Measurements from ENCODE around the gene PCK2. TPM values are rescaled to one million over a fixed set of nuclear protein-coding genes. Genes with fewer than 3 reads are reported as not detected.

The PCK2 gene
- total RNA-seq, 2 experiments from 2014 or later: 49.6 to 54.9 TPM

DNA sequence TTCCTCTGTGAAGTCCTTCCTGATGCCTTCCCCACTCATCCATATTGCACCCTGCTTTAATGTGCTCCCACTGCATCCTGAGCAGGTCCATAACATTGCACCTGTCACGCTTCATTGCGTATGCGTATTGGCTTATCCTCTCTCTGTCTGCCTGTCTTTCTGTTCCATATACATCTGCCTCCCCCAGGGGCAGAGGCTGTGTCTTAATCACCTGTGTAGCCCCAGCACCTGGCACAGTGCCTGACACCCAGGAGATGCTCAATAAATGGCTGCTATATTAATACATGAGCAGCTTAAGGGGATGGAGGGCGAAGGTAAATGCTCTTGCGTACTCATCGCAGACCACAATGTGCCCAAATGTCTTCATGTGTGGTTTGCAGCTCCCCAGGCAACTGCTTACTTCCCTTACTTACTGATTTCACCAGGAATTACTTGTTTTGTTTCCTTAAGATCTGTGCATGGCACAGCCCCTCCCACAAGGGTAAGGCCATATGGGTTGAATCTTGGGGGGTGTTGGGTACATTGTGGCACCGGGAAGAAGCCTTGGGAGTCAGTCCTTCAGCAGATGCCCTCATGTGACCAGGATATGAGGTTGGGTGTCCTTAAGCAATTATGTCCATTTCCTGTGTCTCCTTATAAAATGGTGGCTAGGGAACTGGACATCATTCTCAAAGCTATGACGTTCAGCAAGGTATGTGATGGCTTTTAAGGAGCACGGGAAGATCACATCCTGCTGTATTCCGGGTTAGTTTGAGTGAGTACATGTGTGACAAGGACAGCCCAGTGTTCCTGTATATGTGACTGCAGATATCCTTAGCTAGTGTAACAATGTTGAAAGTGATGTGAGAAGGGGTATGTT lies 23.6 kb upstream of the PCK2 start:
- POLR2A ChIA-PET: interaction anchor here (1.1 to 2.6 kb wide), 2 partner anchors 10 to 172 kb away, joined by 3 to 13 read pairs; partner anchors contain the start of gene TINF2
- CTCF ChIA-PET: interaction anchor here (0.9 to 3.4 kb wide), 6 partner anchors 9 to 38 kb away, joined by 3 to 15 read pairs (median 6); partner anchors contain the start of gene CARMIL3
- Mint-ChIP-seq H3K27me3 (ENCODE audit: low read depth) (peaks cover 9% of the 10 kb centered on the region), H3K27ac (no peak overlapping the region), H3K9me3 (ENCODE audit: insufficient read depth) (no peaks in the 10 kb centered on the region), H3K4me1 (ENCODE audit: low read depth) (peaks cover 7% of the 10 kb centered on the region), H3K4me3 (no peak overlapping the region), H3K36me3 (ENCODE audit: low read depth) (no peaks in the 10 kb centered on the region)
- DNase-seq (no peak), ATAC-seq (no peak)

GRCh38 chr14:24071144-24071697 lies 22.9 kb upstream of the PCK2 start, which contains the start of gene CPNE6:
CPNE6 (plus strand) TSS chr14:24071562; CDS start chr14:24072937, 1,375 bp downstream.
- ATAC-seq: no peak
- POLR2A ChIA-PET: interaction anchor here (2.6 kb wide), 1 partner anchor 9 kb away, joined by 13 read pairs; no protein-coding TSS in a partner anchor
- H3K4me3 Mint-ChIP-seq: no peak within 1 kb of the TSS

DNA sequence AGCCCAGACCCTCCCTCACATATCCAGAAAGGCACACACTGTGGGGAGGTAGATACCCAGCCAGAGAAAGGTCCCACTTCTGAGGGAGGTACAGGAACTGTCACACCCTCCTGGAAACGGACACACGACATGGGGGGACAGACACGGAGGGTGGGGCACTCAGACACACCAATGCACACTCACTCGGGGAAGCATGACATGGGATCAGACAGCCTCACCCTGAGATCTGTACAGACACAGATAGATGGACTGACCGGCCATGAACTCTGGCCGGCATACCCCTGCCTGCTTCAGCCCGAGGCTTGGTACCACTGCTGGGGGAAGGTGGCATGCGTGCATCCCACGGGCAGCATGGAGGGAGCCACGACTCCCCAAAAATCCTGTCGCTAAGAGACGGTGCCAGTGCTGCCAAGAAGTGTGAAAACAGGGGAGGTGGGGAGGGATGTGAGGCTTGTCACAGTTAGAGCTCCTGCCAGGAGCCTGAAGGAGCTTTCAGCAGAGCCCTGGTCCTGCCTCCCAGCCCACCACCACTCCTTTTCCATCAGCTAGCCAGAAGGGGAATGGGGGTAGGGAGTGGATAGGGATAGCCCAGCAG lies 22.2 kb upstream of the PCK2 start:
- CTCF ChIA-PET: interaction anchor here (0.8 to 0.9 kb wide), 2 partner anchors 9 to 19 kb away, joined by 3 read pairs; no protein-coding TSS in a partner anchor
- Mint-ChIP-seq H3K27ac (no peak overlapping the region), H3K27me3 (ENCODE audit: low read depth) (peaks cover 9% of the 10 kb centered on the region), H3K4me3 (no peak overlapping the region), H3K9me3 (ENCODE audit: insufficient read depth) (no peaks in the 10 kb centered on the region), H3K36me3 (ENCODE audit: low read depth) (no peaks in the 10 kb centered on the region), H3K4me1 (ENCODE audit: low read depth) (peaks cover 20% of the 10 kb centered on the region)
- DNase-seq: no peak
- no peak for ATAC-seq
- POLR2A ChIA-PET: interaction anchor here (0.8 kb wide), 1 partner anchor 9 kb away, joined by 3 read pairs; no protein-coding TSS in a partner anchor

More at GRCh38 chr14:24071144-24071697, 22.9 kb upstream of the PCK2 start, which contains the start of gene CPNE6:
- H3K4me1 Mint-ChIP-seq (ENCODE audit: low read depth): peaks cover 14% of the 10 kb centered on the region
- H3K36me3 Mint-ChIP-seq (ENCODE audit: low read depth): no peaks in the 10 kb centered on the region
- CTCF ChIA-PET: interaction anchor here (0.9 to 3.4 kb wide), 4 partner anchors 10 to 37 kb away, joined by 3 to 15 read pairs (median 9); no protein-coding TSS in a partner anchor
- H3K27me3 Mint-ChIP-seq (ENCODE audit: low read depth): peaks cover 9% of the 10 kb centered on the region
- DNase-seq: no peak
- no peak within 1 kb of the TSS for H3K27ac Mint-ChIP-seq
- no peaks in the 10 kb centered on the region for H3K9me3 Mint-ChIP-seq (ENCODE audit: insufficient read depth)

DNA sequence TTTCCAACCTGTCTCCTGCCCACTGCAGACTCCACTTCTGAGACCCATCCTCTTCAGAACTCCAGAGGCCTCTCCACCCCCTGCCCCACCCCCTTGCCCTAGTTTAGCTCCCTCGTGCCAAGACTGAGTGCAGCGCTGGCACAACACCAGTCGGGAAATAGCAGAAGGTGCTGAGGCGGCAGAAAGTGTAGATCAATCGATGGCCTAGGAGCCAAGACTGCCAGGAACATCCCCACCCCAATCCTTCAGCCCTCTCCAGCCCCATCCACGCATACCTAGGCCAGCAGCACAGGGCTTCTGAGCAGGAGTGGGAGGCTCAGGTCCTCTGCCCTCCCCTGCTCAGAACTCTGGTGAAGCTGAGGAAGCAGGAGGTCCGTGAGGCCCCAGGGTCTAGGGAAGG lies 21.7 kb upstream of the PCK2 start:
- DNase-seq (no peak), ATAC-seq (no peak)
- peaks cover 9% of the 10 kb centered on the region for H3K27me3 Mint-ChIP-seq (ENCODE audit: low read depth)
- ChIA-PET CTCF (interaction anchor here (0.8 kb wide), 1 partner anchor 8 kb away, joined by 3 read pairs; no protein-coding TSS in a partner anchor), POLR2A (interaction anchor here (0.8 kb wide), 1 partner anchor 8 kb away, joined by 3 read pairs; no protein-coding TSS in a partner anchor)
- no peaks in the 10 kb centered on the region for H3K36me3 Mint-ChIP-seq (ENCODE audit: low read depth)
- no peak overlapping the region for H3K4me3 Mint-ChIP-seq
- H3K9me3 Mint-ChIP-seq (ENCODE audit: insufficient read depth): no peaks in the 10 kb centered on the region
- H3K27ac Mint-ChIP-seq: no peak overlapping the region
- H3K4me1 Mint-ChIP-seq (ENCODE audit: low read depth): peaks cover 22% of the 10 kb centered on the region

DNA sequence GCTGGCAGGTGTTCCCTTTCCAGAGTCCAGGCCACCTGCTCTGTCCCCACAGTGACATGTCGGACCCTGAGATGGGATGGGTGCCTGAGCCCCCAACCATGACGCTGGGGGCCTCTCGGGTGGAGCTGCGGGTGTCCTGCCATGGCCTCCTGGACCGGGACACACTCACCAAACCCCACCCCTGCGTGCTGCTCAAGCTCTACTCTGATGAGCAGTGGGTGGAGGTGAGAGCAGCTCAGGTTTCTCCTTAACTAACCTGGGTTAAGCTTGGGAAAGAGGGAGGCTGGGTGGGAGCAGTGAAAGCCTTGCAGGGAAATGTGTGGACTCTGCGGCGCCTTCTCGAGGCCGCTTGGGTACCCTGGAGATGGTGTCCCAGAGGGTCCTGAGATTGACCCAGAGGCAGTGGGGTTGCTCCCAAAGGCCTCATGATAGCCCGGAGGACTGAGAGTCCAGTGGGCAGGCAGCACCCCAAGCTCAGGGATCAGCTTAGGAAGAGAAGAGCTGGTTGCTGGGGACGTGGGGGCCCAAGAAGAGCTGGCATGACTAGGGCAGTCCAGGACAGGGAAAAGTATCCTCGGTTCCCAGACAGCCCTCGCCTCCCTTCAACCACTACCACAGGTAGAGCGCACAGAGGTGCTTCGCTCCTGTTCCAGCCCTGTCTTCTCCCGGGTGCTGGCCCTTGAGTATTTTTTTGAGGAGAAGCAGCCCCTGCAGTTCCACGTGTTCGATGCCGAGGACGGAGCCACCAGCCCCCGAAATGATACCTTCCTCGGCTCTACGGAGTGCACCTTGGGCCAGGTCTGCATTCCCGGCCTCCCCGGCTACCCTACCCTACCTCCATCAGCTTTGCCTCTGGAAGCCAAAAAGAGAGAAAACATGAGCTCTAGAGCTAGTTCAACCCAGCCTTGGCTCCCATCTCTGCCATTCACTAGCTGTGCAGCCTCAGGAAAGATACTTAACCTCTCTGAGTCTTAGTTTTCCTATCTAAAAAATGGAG lies 20.9 kb upstream of the PCK2 start:
- no peaks in the 10 kb centered on the region for H3K36me3 Mint-ChIP-seq (ENCODE audit: low read depth)
- peaks cover 23% of the 10 kb centered on the region for H3K4me1 Mint-ChIP-seq (ENCODE audit: low read depth)
- ChIA-PET POLR2A (interaction anchor here (1.5 kb wide), 1 partner anchor 88 kb away, joined by 4 read pairs; the partner anchor contains the start of gene IRF9), CTCF (interaction anchor here (0.8 to 3.0 kb wide), 3 partner anchors 7 to 17 kb away, joined by 3 to 19 read pairs (median 9); no protein-coding TSS in a partner anchor)
- no peak for ATAC-seq
- peaks cover 9% of the 10 kb centered on the region for H3K27me3 Mint-ChIP-seq (ENCODE audit: low read depth)
- no peak overlapping the region for H3K27ac Mint-ChIP-seq
- H3K4me3 Mint-ChIP-seq: no peak overlapping the region
- DNase-seq: no peak
- H3K9me3 Mint-ChIP-seq (ENCODE audit: insufficient read depth): no peaks in the 10 kb centered on the region

DNA sequence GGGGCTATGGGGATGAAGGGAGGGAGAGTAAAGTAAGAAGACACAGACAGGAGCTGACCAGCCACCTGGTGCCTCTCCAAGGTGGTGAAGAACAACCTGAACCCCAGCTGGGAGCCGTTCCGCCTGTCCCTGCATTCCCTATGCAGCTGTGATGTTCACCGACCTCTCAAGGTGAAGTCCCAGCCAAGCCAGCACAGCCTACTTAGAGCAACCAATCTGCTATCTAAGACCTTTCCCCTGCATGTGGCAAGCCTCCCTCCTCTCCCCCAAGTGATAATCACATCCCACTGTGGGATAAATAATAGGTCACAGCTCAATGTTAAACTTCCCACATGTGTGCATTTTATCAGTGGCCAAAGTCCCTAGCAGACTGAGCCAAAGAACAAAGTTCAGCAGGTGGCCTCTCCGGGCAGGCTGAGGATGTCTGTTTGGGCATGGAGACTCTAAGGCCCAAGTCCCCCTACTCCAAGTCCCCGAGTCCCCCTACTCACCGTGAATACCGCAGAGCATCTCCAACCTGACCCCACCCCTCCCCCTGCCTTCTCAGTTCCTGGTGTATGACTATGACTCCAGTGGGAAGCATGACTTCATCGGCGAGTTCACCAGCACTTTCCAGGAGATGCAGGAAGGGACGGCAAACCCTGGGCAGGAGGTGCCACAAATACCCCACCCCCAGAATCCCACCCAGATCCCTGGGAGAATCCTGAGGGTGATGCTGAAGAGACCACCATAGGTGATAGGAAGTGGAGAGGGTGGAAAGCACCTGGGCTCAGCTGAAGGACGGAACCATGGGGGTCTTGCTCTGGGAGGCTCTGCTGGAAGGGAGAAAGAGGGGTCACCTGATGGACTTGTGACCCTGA lies 19.3 kb upstream of the PCK2 start:
- Mint-ChIP-seq H3K27ac (peak overlapping the region; percentile 82), H3K4me3 (peak overlapping the region; percentile 41), H3K27me3 (ENCODE audit: low read depth) (peaks cover 5% of the 10 kb centered on the region), H3K36me3 (ENCODE audit: low read depth) (no peaks in the 10 kb centered on the region), H3K9me3 (ENCODE audit: insufficient read depth) (no peaks in the 10 kb centered on the region), H3K4me1 (ENCODE audit: low read depth) (peaks cover 25% of the 10 kb centered on the region)
- no peak for ATAC-seq
- ChIA-PET POLR2A (interaction anchor here (1.0 to 1.8 kb wide), 6 partner anchors 10 to 86 kb away, joined by 3 to 8 read pairs (median 4); partner anchors contain the start of gene IRF9), CTCF (interaction anchor here (1.3 to 3.0 kb wide), 5 partner anchors 16 to 34 kb away, joined by 3 to 19 read pairs (median 9); no protein-coding TSS in a partner anchor)
- no peak for DNase-seq

DNA sequence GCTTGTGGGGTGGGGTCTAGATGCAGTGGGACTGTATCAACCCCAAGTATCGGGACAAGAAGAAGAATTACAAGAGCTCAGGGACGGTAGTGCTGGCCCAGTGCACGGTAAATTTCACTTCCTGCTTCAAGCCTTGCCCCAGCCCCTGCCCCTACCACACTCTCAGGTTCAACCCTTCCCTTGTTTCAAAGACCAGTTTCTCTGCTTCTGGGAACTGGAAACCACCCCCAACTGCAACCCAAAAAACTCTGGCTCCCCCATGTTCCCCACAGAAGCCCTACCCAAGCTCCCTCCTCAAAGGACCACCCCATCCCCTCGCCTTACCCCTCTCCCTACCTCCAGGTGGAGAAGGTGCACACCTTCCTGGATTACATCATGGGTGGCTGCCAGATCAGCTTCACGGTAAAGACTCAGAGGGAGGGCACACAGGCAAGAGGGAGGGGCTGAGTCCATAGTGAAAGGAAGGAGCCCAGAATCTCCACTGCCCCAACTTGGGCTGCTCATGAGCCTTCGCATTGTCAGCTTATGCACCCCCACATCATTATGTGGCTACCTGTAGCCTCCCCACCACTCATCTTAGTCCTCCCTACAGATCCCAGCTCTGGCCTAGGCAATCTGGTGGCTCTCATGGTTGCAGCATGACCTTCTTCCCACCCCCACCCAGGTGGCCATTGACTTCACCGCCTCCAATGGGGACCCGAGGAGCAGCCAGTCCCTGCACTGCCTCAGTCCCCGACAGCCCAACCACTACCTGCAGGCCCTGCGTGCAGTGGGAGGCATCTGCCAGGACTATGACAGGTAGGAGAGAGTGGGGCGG lies 18.4 kb upstream of the PCK2 start:
- H3K27me3 Mint-ChIP-seq (ENCODE audit: low read depth): peaks cover 2% of the 10 kb centered on the region
- H3K27ac Mint-ChIP-seq: peak overlapping the region; percentile 82
- peak; percentile 51 for ATAC-seq
- H3K4me1 Mint-ChIP-seq (ENCODE audit: low read depth): peaks cover 33% of the 10 kb centered on the region
- H3K36me3 Mint-ChIP-seq (ENCODE audit: low read depth): no peaks in the 10 kb centered on the region
- ChIA-PET POLR2A (interaction anchor here (1.0 to 1.8 kb wide), 5 partner anchors 10 to 86 kb away, joined by 3 to 8 read pairs (median 4); partner anchors contain the start of gene IRF9), CTCF (interaction anchor here (1.3 to 3.0 kb wide), 4 partner anchors 15 to 34 kb away, joined by 3 to 19 read pairs (median 12); no protein-coding TSS in a partner anchor)
- peak overlapping the region; percentile 41 for H3K4me3 Mint-ChIP-seq
- peak; percentile 44 for DNase-seq
- H3K9me3 Mint-ChIP-seq (ENCODE audit: insufficient read depth): no peaks in the 10 kb centered on the region

GRCh38 chr14:24076302-24076601 lies 17.9 kb upstream of the PCK2 start:
- Mint-ChIP-seq H3K36me3 (ENCODE audit: low read depth) (no peaks in the 10 kb centered on the region), H3K27me3 (ENCODE audit: low read depth) (no peaks in the 10 kb centered on the region), H3K4me1 (ENCODE audit: low read depth) (peaks cover 36% of the 10 kb centered on the region), H3K27ac (no peak overlapping the region), H3K4me3 (no peak overlapping the region), H3K9me3 (ENCODE audit: insufficient read depth) (no peaks in the 10 kb centered on the region)
- ChIA-PET POLR2A (interaction anchor here (1.8 kb wide), 1 partner anchor 19 kb away, joined by 8 read pairs; no protein-coding TSS in a partner anchor), CTCF (interaction anchor here (1.8 kb wide), 1 partner anchor 18 kb away, joined by 15 read pairs; no protein-coding TSS in a partner anchor)
- DNase-seq (no peak), ATAC-seq (no peak)

GRCh38 chr14:24077086-24077485 lies 17.0 kb upstream of the PCK2 start:
- no peak for ATAC-seq

More at GRCh38 chr14:24077086-24077485, 17.0 kb upstream of the PCK2 start:
- Mint-ChIP-seq H3K4me3 (no peak overlapping the region), H3K9me3 (ENCODE audit: insufficient read depth) (no peaks in the 10 kb centered on the region), H3K27ac (no peak overlapping the region), H3K27me3 (ENCODE audit: low read depth) (no peaks in the 10 kb centered on the region), H3K4me1 (ENCODE audit: low read depth) (peaks cover 41% of the 10 kb centered on the region), H3K36me3 (ENCODE audit: low read depth) (no peaks in the 10 kb centered on the region)
- no peak for DNase-seq
- CTCF ChIA-PET: interaction anchor here (0.6 kb wide), 1 partner anchor 13 kb away, joined by 3 read pairs; no protein-coding TSS in a partner anchor
- POLR2A ChIA-PET: no interaction called here
